GM18861 (cell line): Measurements from ENCODE around the gene PEX6.
"Not testable (repeated sequence)": the region's sequence is repeated elsewhere in the genome, so short reads cannot be mapped to it uniquely, and the experiment has no call there.

ENCODE experiments used
- ATAC-seq: cut with Tn5 transposase; IDR thresholded peaks from one replicate; pipeline ENCODE4 v1.9.1; 2021; ENCODE audit not compliant: unreplicated experiment

Gene PEX6

DNA sequence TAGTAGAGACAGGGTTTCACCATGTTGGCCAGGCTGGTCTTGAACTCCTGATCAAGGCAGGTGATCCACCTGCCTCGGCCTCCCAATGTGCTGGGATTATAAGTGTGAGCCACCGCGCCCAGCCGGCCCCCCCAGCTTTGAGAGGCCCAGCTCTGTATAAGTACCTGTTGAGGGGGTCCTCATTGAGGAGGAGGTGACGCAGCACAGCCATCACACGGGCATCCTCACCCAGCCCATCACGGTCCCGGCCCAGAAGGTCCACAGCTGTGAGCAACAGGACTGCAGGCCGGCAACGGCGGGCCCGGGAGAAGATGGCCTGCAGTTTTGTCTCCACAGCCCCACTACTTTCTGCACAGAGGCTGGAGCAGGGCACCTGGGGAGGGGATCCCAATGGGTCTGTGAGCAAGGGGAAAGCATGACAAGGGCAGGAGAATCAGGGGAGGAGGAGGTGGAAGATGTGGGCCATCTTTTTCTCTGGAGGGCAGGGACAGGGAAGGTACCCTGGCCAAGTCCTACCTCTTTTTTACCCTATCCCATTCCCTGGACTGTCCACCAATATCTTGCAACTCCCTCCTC is 10.8 kb downstream of the PEX6 start:
- ATAC-seq = no peak

DNA sequence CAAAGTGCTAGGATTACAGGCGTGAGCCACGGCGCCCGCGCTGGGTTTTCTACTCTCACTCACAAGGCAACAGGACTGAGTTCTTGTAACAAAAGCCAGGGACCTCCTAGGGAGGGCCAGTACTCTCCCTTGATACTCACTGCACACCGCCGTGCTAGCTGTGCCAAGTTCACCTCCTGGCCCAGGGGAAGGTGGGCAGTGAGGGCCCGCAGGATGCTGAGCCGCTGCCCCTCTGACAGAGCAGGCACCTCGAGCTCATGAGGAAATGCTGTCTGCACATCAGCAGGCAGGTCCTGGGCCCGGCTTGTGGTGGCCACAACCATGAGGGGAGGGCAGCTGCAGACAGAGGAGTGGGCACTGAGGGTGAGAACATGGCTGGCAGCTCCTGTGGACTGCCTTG is 11.8 kb downstream of the PEX6 start:
- ATAC-seq = no peak

DNA sequence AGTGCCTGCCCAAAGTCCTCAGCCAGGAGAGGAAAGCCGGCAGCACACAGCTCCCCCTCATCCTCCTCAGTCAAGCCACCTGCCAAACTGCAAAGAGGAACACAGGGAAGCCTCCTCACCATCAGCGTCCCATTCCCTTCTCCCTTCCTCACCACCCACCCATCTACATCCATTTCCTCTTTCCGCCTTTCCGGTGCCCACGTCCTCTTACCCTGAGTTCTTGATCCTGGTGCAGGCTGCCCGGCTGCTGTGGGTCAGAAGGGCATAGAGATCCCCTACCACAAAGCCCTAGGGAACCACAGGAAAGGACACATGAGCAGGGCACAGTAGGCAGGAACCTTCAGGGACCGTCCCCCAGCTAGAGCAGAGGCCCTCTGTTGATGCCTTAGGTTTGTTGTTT is 12.4 kb downstream of the PEX6 start:
- no peak for ATAC-seq

DNA sequence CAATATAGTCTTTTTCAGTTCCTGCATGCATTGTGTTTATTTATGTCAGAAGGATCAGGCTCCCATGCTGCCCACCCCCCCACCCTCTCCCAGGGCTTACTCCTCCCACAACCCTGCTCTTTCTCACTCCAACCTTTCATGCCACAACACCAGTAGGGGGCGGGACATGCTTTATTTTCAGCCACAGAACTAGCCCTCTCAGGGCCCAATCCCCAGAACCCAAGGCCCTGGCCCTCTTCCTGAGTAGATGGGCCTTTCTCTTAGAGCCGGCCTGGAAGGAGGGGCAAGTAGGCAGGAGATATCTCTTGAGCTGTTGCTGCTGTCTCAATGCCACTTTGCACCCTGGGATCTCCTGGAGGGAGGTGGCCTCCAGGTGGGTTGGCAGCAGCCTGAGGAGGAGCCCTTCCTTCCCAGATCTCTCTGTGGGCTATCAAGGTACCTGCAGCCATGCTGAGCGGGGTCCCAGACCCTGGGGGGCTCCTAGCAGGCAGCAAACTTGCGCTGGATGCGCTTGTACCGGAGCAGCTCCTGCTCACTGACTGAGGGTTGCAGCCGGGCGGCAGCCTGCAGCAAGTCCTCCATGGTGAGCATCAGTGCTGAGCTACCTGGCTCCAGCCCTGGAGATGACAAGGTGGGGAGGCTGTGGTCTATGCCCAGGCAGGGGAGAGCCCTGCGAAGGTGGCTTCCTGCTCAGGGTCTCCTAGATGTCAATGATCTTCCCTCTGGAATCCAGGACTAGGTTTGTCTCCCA is 15.0 kb downstream of the PEX6 start:
- ATAC-seq = no peak

DNA sequence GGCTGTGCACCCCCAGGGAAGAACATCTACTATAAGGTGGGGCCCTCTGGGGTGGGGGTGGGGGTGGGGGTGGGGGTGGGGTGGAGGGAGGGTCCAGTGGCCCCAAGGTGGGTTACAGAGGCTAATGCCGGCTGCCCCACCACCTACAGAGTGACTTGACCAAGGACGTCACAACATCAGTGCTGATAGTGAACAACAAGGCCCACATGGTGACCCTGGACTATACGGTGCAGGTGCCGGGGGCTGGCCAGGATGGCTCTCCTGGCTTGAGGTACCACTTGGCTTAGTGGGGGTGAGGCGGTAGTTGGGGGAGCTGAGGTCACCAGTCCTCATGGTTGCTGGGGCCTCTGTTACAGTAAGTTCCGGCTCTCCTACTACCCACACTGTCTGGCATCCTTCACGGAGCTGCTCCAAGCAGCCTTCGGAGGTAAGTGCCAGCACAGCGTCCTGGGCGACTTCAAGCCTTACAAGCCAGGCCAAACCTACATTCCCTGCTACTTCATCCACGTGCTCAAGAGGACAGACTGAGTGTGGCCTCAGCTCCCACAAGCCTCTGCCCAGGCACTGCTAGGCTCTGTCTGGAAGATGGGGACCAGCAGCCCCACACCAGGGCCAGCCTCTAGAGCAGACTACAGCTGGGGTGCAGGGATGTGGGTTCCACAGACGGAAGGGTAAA is 15.7 kb downstream of the PEX6 start:
- no peak for ATAC-seq

DNA sequence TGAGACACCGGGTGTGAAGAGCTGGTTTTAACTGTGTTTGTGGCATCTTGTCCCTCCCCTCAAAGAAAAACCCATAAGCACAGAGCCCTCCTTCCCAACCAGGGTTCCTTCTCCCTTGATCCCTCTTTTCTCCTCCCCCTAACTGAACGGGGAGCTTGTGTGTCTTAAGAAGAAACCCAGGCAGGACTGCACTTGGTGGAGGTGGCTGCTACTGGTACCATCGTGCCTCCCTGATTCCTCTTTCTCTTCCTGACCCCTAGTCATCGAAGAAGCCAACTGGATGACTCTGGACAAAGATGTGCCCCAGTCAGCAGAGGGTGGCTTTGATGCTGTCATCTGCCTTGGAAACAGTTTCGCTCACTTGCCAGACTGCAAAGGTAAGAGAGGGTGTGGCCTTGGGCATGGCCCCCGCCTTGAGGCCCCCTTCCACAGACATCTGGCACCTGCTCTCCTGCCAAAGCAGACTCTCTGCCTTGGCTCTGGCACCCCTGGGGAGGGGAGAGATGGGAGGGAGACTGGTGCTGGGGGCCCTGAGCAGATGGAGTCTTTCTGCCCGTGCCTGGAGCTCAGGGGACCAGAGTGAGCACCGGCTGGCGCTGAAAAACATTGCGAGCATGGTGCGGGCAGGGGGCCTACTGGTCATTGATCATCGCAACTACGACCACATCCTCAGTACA is 16.3 kb downstream of the PEX6 start:
- ATAC-seq = no peak

DNA sequence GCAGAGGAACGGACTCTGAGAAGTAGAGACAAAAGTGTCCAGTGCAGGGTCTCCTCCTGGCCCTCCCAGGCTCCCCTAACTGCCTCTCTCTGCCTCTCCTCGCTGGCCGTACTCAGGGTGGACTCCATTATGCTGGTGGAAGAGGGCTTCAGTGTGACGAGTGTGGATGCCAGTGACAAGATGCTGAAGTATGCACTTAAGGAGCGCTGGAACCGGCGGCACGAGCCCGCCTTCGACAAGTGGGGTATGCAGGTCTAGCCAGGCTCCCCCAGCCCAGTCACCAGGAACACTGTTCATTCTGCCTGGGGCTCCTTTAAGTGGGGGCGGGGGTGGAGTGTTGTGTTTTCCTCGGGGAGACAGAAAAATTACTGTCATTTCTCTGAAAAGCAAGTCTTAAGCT is 16.9 kb downstream of the PEX6 start:
- no peak for ATAC-seq

DNA sequence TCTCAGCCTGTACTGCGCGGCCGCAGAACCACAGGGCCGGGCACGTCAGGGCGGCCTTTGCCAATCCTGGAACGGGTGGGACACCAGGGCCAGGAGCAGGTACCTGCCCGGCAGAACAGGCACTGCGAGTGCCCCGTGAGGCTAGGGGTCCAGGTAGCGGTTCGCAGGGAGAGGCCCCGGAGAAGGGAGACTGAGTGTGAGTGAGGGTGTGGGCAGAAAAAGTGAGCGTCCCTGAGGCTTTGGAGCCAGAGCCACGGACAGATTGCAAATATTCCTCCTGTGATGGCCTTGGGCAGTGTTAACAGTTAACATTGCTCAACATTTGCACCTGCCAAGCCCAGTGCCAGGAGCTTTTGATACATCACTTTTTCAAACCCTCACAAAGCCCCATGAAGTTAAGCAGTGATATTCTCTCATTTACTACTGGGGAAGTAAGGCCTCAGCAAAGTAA is 17.9 kb downstream of the PEX6 start:
- no peak for ATAC-seq

DNA sequence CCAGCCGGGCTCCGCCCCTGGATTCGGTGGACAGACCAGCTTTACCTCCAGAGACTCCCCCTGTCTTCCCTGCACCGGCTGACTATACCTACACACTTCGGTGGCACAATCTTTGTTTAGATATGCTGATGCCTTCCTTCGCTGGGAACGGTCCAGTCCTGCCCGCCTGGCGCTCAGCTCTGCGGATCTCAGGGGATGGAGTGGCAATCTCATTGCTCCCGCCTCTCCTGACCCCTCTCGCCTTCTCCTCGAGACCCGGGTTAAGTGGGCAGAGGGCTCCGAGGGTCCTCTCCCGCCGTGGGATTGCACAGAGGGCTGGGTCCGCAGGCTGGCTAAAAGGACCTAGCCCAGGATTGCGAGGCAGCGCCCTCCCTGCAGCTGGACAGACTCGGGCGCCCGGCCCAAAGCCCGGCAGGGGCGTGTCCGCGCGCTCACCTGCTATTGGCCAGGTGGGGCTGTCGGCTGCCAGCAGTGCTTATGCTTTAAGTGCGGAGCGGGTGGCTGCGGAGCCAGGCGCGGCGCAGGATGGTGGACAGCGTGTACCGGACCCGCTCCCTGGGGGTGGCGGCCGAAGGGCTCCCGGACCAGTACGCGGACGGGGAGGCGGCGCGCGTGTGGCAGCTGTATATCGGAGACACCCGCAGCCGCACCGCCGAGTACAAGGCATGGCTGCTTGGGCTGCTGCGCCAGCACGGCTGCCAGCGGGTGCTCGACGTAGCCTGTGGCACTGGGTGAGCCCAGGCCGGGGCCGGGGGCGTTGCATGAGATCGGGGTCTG is 18.6 kb downstream of the PEX6 start, which contains the start of gene GNMT:
GNMT (plus strand) TSS at position 512 of the 777 bp plus-strand sequence; CDS start at position 526, 14 bp downstream.
- no peak for ATAC-seq

DNA sequence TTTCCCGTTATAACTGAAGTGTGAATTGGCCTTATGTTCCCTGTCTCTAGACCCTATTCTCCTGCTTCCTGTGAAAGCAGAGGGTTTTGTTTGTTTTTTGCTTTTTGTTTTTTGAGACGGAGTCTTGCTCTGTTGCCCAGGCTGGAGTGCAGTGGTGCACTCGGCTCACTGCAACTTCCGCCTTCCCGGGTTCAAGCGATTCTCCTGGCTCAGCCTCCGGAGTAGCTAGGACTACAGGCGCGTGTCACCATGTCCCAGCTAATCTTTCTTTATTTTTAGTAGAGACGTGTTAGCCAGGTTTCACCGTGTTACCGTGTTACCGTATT is 19.1 kb downstream of the PEX6 start:
- no peak for ATAC-seq

DNA sequence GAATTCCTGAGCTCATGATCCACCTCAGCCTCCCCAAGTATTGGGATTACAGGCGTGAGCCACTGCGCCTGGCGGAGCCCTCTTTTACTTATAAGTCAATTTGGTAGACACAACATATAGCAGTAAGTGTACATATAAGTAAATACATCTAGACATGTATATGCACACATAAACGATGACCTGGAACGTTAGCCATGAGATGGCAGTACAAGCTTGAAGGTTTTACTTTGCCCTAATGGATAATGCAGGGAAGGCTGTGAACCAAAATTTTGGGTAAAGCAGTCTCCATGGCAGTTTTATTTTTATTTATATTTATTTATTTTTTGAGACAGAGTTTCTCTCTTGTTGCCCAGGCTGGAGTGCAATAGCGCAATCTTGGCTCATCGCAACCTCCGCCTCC is 20.9 kb downstream of the PEX6 start:
- ATAC-seq = no peak

DNA sequence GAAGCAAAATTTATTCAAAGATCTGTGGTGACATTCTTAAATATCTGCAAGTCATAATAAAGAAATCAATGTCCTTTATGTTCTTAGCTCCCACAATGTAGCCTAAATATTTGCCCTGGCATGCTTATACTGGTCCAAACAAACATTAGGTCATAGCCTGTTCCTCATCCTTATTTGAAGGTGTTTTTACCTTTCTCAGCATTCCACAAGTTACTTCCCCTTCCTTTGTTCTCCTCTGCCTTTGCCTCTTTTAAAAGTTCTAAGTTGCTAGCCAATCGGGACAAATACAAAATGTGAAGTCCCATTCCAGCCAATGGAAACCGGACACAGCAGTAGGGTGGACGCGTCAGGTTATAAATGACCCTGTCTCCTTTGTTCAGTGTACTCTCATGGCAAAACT is 24.6 kb downstream of the PEX6 start:
- not testable (repeated sequence) for ATAC-seq

DNA sequence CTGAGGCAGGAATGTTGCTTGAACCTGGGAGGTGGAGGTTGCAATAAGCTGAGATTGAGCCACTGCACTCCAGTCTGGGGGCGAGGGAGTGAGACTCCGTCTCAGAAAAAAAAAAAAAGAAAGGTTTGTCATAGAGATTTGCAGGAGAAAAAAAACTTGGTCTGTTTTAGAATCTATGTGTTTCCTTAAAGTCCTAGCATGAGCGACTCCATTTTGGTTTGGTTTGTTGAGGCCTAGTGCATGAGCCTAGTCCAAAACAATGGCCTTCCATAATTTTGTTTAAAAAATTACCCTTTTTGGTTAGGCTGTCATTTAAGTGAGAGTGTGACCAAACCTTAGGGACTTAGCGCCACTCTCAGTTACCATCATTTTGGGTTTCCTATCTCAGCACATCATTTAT is 26.6 kb downstream of the PEX6 start:
- no peak for ATAC-seq

DNA sequence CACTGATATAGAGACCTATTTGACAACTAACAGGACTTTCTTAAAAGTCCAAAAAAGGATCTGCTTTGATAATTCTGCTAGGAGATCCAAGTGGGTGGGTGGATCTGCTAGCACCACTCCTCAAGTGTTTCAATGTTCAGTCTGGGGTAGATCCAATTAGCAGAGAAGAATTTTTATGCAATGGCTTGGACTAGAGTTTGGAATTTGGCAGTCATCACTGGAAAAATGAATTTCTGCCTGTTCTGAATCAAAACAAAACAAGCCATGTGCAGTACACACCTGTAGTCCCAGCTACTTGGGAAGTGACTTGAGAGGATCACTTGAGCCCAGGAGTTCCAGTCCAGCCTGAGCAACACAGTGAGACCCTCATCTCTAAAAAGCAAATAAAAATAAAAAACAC is 31.0 kb downstream of the PEX6 start:
- no peak for ATAC-seq

DNA sequence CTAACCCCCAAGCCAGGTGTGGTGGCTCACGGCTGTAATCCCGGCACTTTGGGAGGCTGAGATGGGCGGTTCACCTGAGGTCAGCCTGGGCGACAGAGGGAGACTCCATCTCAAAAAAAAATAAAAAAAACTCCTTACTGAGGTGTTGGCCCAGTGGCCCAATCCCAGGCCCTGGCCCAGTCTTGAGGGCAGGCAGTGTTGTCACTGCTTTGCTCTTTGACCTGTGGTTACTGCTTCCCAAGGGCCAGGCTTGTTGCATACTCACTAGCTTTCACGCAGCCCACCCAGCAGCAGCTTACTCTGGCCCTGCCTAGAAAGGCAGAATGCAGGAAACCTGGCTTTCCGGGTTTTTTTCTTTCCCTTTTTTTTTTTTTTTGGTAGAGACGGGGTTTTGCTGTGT is 36.5 kb downstream of the PEX6 start:
- ATAC-seq = no peak

DNA sequence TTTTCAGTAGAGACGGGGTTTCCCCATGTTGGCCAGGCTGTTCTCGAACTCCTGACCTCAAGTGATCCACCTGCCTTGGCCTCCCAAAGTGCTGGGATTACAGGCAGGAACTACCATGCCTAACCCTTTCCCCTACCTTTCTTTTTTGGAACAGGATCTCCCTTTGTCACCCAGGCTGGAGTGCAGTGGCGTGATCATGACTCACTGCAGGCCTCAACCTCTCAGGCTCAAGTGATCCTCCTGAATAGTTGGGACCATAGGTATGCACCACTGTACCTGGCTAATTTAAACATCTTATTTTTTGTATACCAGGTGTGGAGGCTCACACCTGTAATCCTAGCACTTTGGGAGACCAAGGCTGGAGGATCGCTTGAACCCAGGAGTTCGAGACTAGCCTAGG is 37.6 kb downstream of the PEX6 start:
- not testable (repeated sequence) for ATAC-seq

DNA sequence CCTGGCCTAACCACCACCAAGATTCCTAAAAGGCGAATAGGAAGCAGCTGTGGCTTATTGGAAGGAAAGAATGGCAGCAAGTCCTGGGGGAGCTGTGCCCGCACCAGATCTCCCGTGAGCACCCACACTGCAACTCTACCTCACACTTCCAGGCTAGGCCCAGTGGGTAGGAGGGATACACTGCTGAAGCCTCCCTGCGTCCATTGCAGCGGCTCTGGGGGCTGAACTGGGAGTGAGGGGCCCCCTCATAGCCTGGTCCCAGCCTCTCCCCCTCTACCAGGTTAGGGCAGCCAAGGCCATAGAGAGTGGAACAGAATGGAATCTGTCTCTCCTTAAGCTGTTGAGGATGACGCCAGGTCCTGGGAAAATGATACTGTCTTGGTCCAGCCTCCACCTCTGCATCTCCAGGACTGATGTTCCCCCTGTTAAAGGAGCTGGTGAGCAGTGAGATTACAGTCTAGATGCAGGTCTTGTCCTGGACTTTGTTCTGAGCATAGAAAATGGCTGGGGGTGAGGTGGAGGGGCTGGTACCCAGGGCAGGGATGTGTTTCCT is 38.4 kb downstream of the PEX6 start:
- no peak for ATAC-seq

DNA sequence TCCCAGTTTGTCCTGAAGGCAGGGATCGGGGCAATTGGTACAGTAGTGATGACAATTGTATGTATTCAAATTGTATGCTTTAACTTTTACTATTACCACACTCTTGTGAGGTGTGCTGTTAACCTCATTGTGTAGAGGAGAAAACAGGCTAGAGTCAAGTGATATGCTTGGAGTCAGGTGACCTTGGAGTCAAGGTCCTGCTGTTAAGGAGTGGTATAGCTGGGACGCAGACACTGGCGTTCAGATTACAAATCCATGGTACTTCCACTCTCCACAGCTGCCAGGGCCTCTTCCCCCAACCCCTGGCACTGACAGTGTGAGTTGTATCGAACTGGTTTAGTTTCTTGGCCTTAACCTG is 39.2 kb downstream of the PEX6 start:
- ATAC-seq = no peak

DNA sequence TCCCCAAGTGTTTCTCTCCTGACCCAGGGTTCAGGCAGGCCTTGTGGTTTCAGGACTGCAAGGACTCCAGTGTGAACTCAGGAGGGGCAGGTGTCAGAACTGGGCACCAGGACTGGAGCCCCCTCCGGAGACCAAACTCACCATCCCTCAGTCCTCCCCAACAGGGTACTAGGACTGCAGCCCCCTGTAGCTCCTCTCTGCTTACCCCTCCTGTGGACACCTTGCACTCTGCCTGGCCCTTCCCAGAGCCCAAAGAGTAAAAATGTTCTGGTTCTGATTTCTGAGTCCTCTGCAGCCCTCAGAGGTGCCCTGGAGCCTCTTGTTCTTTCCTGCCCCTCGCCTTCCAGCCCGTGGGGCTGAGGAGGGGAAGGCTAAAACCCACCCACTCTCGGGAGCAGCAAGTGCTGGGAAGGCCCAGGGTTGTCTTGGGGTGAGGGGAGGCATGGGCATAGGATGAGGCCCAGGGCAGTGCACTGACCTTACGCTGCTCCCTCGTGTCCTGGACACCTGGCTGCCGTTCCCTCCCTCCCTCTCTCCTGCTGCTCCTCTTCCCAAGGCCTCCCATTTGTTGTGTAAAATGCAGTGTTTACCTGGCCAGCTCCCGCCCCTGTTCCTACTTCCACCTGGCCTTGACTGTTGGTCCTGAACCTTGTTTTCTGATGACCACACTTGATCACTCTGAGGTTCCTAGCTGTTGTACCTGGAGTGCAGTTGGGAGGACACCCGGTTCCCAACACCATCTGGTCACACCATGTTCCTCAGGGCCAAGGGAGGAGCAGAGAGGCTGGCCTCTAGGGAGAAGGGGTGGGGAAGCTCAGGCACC is 39.8 kb downstream of the PEX6 start:
- ATAC-seq = no peak

DNA sequence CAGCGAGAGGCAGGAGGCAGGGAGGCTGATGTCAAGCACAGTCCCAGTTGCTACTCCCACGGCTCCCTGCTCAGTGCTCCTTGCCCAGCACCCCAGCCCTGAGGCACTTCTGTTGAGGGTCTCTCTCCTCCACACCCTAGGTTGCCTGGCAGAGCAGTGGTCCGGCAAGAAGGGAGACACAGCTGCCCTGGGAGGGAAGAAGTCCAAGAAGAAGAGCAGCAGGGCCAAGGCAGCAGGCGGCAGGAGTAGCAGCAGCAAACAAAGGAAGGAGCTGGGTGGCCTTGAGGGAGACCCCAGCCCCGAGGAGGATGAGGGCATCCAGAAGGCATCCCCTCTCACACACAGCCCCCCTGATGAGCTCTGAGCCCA is 40.6 kb downstream of the PEX6 start:
- no peak for ATAC-seq
